Stimulated activated memory B cell treated with anti-CD40 and anti-IgM and Interleukin-4, amounts not matched to agents 10 μg/mL and 1 μg/mL and 100 μg/mL, for 72 hours (primary cell): ENCODE measurements around the gene FBXO42.
A peak's percentile ranks its signal among the peaks of the same experiment; 100 is the strongest.

Source experiments
- ATAC-seq: fragments of 150-1000 bp; cut with Tn5 transposase; 2 replicates; pipeline ENCODE4 v1.10.0; 2021
- H3K27ac Mint-ChIP-seq: one replicate; pipeline ENCODE4 v1.8.0; 2022; ENCODE audit warnings: mild to moderate bottlenecking, mixed read lengths
- H3K27me3 Mint-ChIP-seq: one replicate; pipeline ENCODE4 v1.8.0; 2022; ENCODE audit warnings: mixed read lengths
- H3K36me3 Mint-ChIP-seq: one replicate; pipeline ENCODE4 v1.8.0; 2022; ENCODE audit warnings: mixed read lengths
- H3K4me1 Mint-ChIP-seq: one replicate; pipeline ENCODE4 v1.8.0; 2022; ENCODE audit warnings: mixed read lengths
- H3K4me3 Mint-ChIP-seq: one replicate; pipeline ENCODE4 v1.8.0; 2022; ENCODE audit warnings: mild to moderate bottlenecking, moderate library complexity, mixed read lengths
- H3K9me3 Mint-ChIP-seq: one replicate; pipeline ENCODE4 v1.8.0; 2022; ENCODE audit warnings: mixed read lengths

The FBXO42 gene

GRCh38 chr1:16351994-16352841 is at the start of gene FBXO42:
TSS of gene FBXO42 (minus strand) at chr1:16352480. CDS start at chr1:16315418, 37,062 bp downstream.
- Mint-ChIP-seq H3K36me3 (no peaks in the 10 kb centered on the region), H3K9me3 (no peaks in the 10 kb centered on the region), H3K4me1 (peaks cover 34% of the 10 kb centered on the region), H3K27me3 (no peaks in the 10 kb centered on the region), H3K27ac (peak within 1 kb of the TSS; percentile 95), H3K4me3 (peak within 1 kb of the TSS; percentile 96)
- ATAC-seq, result peak; percentile 98

GRCh38 chr1:16398371-16398953 is 46.2 kb upstream of the FBXO42 start:
- no peak for ATAC-seq
- Mint-ChIP-seq H3K36me3 (peaks cover 50% of the 10 kb centered on the region), H3K27ac (peak overlapping the region; percentile 2), H3K27me3 (no peaks in the 10 kb centered on the region), H3K4me1 (peaks cover 24% of the 10 kb centered on the region), H3K9me3 (no peaks in the 10 kb centered on the region), H3K4me3 (no peak overlapping the region)

- no peak for ATAC-seq
- peak overlapping the region; percentile 61 for H3K27ac Mint-ChIP-seq
- H3K4me1 Mint-ChIP-seq, result peaks cover 37% of the 10 kb centered on the region
- H3K9me3 Mint-ChIP-seq, result no peaks in the 10 kb centered on the region
- H3K36me3 Mint-ChIP-seq, result peaks cover 64% of the 10 kb centered on the region
- H3K27me3 Mint-ChIP-seq, result no peaks in the 10 kb centered on the region
- H3K4me3 Mint-ChIP-seq, result no peak overlapping the region
These were observed 44.8 kb upstream of the FBXO42 start for GRCh38 chr1:16397120-16397519.

- Mint-ChIP-seq H3K4me3 (no peak overlapping the region), H3K27ac (no peak overlapping the region), H3K4me1 (peaks cover 43% of the 10 kb centered on the region), H3K9me3 (no peaks in the 10 kb centered on the region), H3K27me3 (no peaks in the 10 kb centered on the region), H3K36me3 (peaks cover 66% of the 10 kb centered on the region)
- no peak for ATAC-seq
These were observed 44.3 kb upstream of the FBXO42 start for GRCh38 chr1:16396591-16396990.

- Mint-ChIP-seq H3K4me1 (peaks cover 59% of the 10 kb centered on the region), H3K4me3 (no peak overlapping the region), H3K27ac (no peak overlapping the region), H3K36me3 (peaks cover 75% of the 10 kb centered on the region), H3K27me3 (no peaks in the 10 kb centered on the region), H3K9me3 (no peaks in the 10 kb centered on the region)
- ATAC-seq, result no peak
These were observed 42.7 kb upstream of the FBXO42 start for GRCh38 chr1:16394977-16395376.

- no peaks in the 10 kb centered on the region for H3K9me3 Mint-ChIP-seq
- H3K27me3 Mint-ChIP-seq, result no peaks in the 10 kb centered on the region
- H3K4me3 Mint-ChIP-seq, result no peak overlapping the region
- peaks cover 54% of the 10 kb centered on the region for H3K4me1 Mint-ChIP-seq
- peaks cover 67% of the 10 kb centered on the region for H3K36me3 Mint-ChIP-seq
- no peak overlapping the region for H3K27ac Mint-ChIP-seq
- ATAC-seq, result no peak
These were observed 41.6 kb upstream of the FBXO42 start for GRCh38 chr1:16393570-16394521.

- no peak for ATAC-seq
- Mint-ChIP-seq H3K36me3 (peaks cover 58% of the 10 kb centered on the region), H3K27me3 (no peaks in the 10 kb centered on the region), H3K4me1 (peaks cover 54% of the 10 kb centered on the region), H3K27ac (peak overlapping the region; percentile 46), H3K4me3 (no peak overlapping the region), H3K9me3 (no peaks in the 10 kb centered on the region)
These were observed 40.7 kb upstream of the FBXO42 start for GRCh38 chr1:16392740-16393569.

- Mint-ChIP-seq H3K27ac (peak overlapping the region; percentile 63), H3K36me3 (peaks cover 45% of the 10 kb centered on the region), H3K9me3 (no peaks in the 10 kb centered on the region), H3K27me3 (no peaks in the 10 kb centered on the region), H3K4me3 (no peak overlapping the region), H3K4me1 (peaks cover 53% of the 10 kb centered on the region)
- no peak for ATAC-seq
These were observed 39.1 kb upstream of the FBXO42 start for GRCh38 chr1:16391411-16391810.

- peaks cover 78% of the 10 kb centered on the region for H3K4me1 Mint-ChIP-seq
- H3K27ac Mint-ChIP-seq, result peak overlapping the region; percentile 91
- ATAC-seq, result peak; percentile 88
- peak overlapping the region; percentile 80 for H3K4me3 Mint-ChIP-seq
- H3K27me3 Mint-ChIP-seq, result no peaks in the 10 kb centered on the region
- peaks cover 43% of the 10 kb centered on the region for H3K36me3 Mint-ChIP-seq
- no peaks in the 10 kb centered on the region for H3K9me3 Mint-ChIP-seq
These were observed 35.2 kb upstream of the FBXO42 start for GRCh38 chr1:16387201-16388188.

GRCh38 chr1:16386454-16387113 is 34.3 kb upstream of the FBXO42 start:
- H3K27ac Mint-ChIP-seq, result peak overlapping the region; percentile 91
- H3K27me3 Mint-ChIP-seq, result no peaks in the 10 kb centered on the region
- peaks cover 43% of the 10 kb centered on the region for H3K36me3 Mint-ChIP-seq
- peaks cover 75% of the 10 kb centered on the region for H3K4me1 Mint-ChIP-seq
- no peaks in the 10 kb centered on the region for H3K9me3 Mint-ChIP-seq
- ATAC-seq, result peak; percentile 46
- peak overlapping the region; percentile 42 for H3K4me3 Mint-ChIP-seq

GRCh38 chr1:16385659-16386453 is 33.6 kb upstream of the FBXO42 start:
- H3K4me1 Mint-ChIP-seq, result peaks cover 69% of the 10 kb centered on the region
- H3K4me3 Mint-ChIP-seq, result peak overlapping the region; percentile 42
- H3K9me3 Mint-ChIP-seq, result no peaks in the 10 kb centered on the region
- no peak for ATAC-seq
- H3K27ac Mint-ChIP-seq, result peak overlapping the region; percentile 91
- H3K36me3 Mint-ChIP-seq, result peaks cover 43% of the 10 kb centered on the region
- no peaks in the 10 kb centered on the region for H3K27me3 Mint-ChIP-seq

GRCh38 chr1:16383888-16384287 is 31.6 kb upstream of the FBXO42 start:
- Mint-ChIP-seq H3K36me3 (peaks cover 36% of the 10 kb centered on the region), H3K27me3 (no peaks in the 10 kb centered on the region), H3K9me3 (no peaks in the 10 kb centered on the region), H3K4me1 (peaks cover 69% of the 10 kb centered on the region), H3K27ac (peak overlapping the region; percentile 91), H3K4me3 (no peak overlapping the region)
- ATAC-seq, result no peak
